HEK293 (cell line): Measurements from ENCODE around the gene NNT.

ENCODE experiments used
- CTCF ChIA-PET: fragments of 350-600 bp; formaldehyde crosslinking; extraction: SDS; loops from one replicate; lab custom pipeline; 2021; ENCODE audit warnings: antibody characterized with exemption; lab: Yijun Ruan, JAX
- POLR2A ChIA-PET: fragments of 300-600 bp; formaldehyde crosslinking; extraction: SDS; loops from one replicate; lab custom pipeline; 2020; ENCODE audit warnings: antibody characterized with exemption, inconsistent platforms; lab: Yijun Ruan, JAX
- H3K27ac ChIP-seq: fragments of 200-500 bp; sonication (Bioruptor generic); 2 replicates; pipeline ENCODE4 v1.5.1; 2014; ENCODE audit warnings: low read depth, low read length, control low read depth, inconsistent platforms; ENCODE audit errors: extremely low read depth
- H3K36me3 ChIP-seq, 2 experiments: fragments of 200-500 bp in 1 of 2; sonication (Bioruptor generic) in 1 of 2; 1 replicate in 1 of 2; 2 replicates in 1 of 2; pipeline ENCODE4 v1.5.1; 2014 to 2017; ENCODE audit warnings: inconsistent platforms in 2 of 2, low read length in 2 of 2; ENCODE audit not compliant: control insufficient read depth in 2 of 2, insufficient read depth in 1 of 2
- H3K4me1 ChIP-seq: fragments of 200-500 bp; sonication (Bioruptor generic); 2 replicates; pipeline ENCODE4 v1.5.1; 2014; ENCODE audit warnings: mild to moderate bottlenecking, low read length, inconsistent platforms; ENCODE audit not compliant: control insufficient read depth, insufficient read depth
- H3K4me3 ChIP-seq: 2 replicates; pipeline ENCODE4 v1.5.1; 2011; ENCODE audit warnings: low read depth, mild to moderate bottlenecking, control low read depth, low read length, moderate library complexity
- H3K9me3 ChIP-seq: fragments of 200-500 bp; sonication (Bioruptor generic); 2 replicates; pipeline ENCODE4 v1.5.1; 2014; ENCODE audit warnings: low read depth, low read length, inconsistent platforms; ENCODE audit not compliant: control insufficient read depth, insufficient read depth
- EGR2 ChIP-seq: fragments of 450-650 bp; formaldehyde crosslinking; IDR thresholded peaks from 2 replicates; pipeline ENCODE4 v1.5.1; 2016; ENCODE audit warnings: low read depth, missing biosample characterization, missing genetic modification characterization
- PRDM6 ChIP-seq: fragments of 450-650 bp; formaldehyde crosslinking; IDR thresholded peaks from 2 replicates; pipeline ENCODE4 v1.5.1; 2017; ENCODE audit warnings: missing biosample characterization, missing genetic modification characterization
- REPIN1 ChIP-seq: fragments of 450-650 bp; formaldehyde crosslinking; IDR thresholded peaks from 2 replicates; pipeline ENCODE4 v1.5.1; 2017; ENCODE audit warnings: missing biosample characterization, missing genetic modification characterization, low read depth
- TSHZ1 ChIP-seq: fragments of 450-650 bp; formaldehyde crosslinking; IDR thresholded peaks from 2 replicates; pipeline ENCODE4 v1.5.1; 2016; ENCODE audit warnings: missing biosample characterization, missing genetic modification characterization, borderline replicate concordance
- ZFP41 ChIP-seq: fragments of 450-650 bp; formaldehyde crosslinking; IDR thresholded peaks from 2 replicates; pipeline ENCODE4 v1.5.1; 2016; ENCODE audit warnings: missing biosample characterization, missing genetic modification characterization, borderline replicate concordance
- ZNF140 ChIP-seq: fragments of 450-650 bp; formaldehyde crosslinking; IDR thresholded peaks from 2 replicates; pipeline ENCODE4 v1.5.1; 2016; ENCODE audit warnings: missing biosample characterization, missing genetic modification characterization
- ZNF157 ChIP-seq: fragments of 450-650 bp; formaldehyde crosslinking; IDR thresholded peaks from 2 replicates; pipeline ENCODE4 v1.5.1; 2016; ENCODE audit warnings: missing biosample characterization, missing genetic modification characterization
- ZNF24 ChIP-seq: fragments of 450-650 bp; formaldehyde crosslinking; IDR thresholded peaks from 2 replicates; pipeline ENCODE4 v1.5.1; 2016; ENCODE audit warnings: missing biosample characterization, missing genetic modification characterization
- ZNF26 ChIP-seq: fragments of 450-650 bp; formaldehyde crosslinking; IDR thresholded peaks from 2 replicates; pipeline ENCODE4 v1.5.1; 2016; ENCODE audit warnings: missing biosample characterization, missing genetic modification characterization
- ZNF354C ChIP-seq: fragments of 450-650 bp; formaldehyde crosslinking; IDR thresholded peaks from 2 replicates; pipeline ENCODE4 v1.5.1; 2016; ENCODE audit warnings: missing biosample characterization, missing genetic modification characterization, low read depth, borderline replicate concordance
- ZNF473 ChIP-seq: fragments of 450-650 bp; formaldehyde crosslinking; IDR thresholded peaks from 2 replicates; pipeline ENCODE4 v1.5.1; 2017; ENCODE audit warnings: missing biosample characterization, missing genetic modification characterization
- ZNF488 ChIP-seq: fragments of 450-650 bp; formaldehyde crosslinking; IDR thresholded peaks from 2 replicates; pipeline ENCODE4 v1.5.1; 2016; ENCODE audit warnings: missing biosample characterization, missing genetic modification characterization
- ZNF501 ChIP-seq: fragments of 450-650 bp; formaldehyde crosslinking; IDR thresholded peaks from 2 replicates; pipeline ENCODE4 v1.5.1; 2016; ENCODE audit warnings: missing biosample characterization, missing genetic modification characterization
- ZNF660 ChIP-seq: fragments of 450-650 bp; IDR thresholded peaks from 2 replicates; pipeline ENCODE4 v1.5.1; 2018; ENCODE audit warnings: missing biosample characterization, mild to moderate bottlenecking, missing genetic modification characterization
- ZNF664 ChIP-seq: fragments of 450-650 bp; formaldehyde crosslinking; IDR thresholded peaks from 2 replicates; pipeline ENCODE4 v1.5.1; 2016; ENCODE audit warnings: missing biosample characterization, missing genetic modification characterization
- ZNF785 ChIP-seq: fragments of 450-650 bp; formaldehyde crosslinking; IDR thresholded peaks from 2 replicates; pipeline ENCODE4 v1.5.1; 2016; ENCODE audit warnings: missing biosample characterization, missing genetic modification characterization

Gene NNT

GRCh38 chr5:43675357-43675756 is 72.4 kb downstream of the NNT start:
- CTCF ChIA-PET, result no interaction called here
- H3K36me3 ChIP-seq, result peaks cover 0 to 17% of the 10 kb centered on the region in 2 experiments; a peak in 2 of 3 replicates

More at GRCh38 chr5:43675357-43675756, 72.4 kb downstream of the NNT start:
- Histone ChIP-seq H3K4me1 (no peaks in the 10 kb centered on the region), H3K4me3 (no peak overlapping the region), H3K9me3 (no peaks in the 10 kb centered on the region), H3K27ac (no peak overlapping the region)
- POLR2A ChIA-PET, result no interaction called here
- TF ChIP-seq PRDM6 (tag by site-specific recombination) (no peak), ZNF140 (tag by site-specific recombination) (no peak), ZNF488 (tag by site-specific recombination) (no peak), TSHZ1 (no peak), ZNF660 (tag by site-specific recombination) (no peak), ZNF664 (tag by site-specific recombination) (no peak), ZNF785 (tag by site-specific recombination) (no peak), ZNF473 (tag by site-specific recombination) (no peak), ZNF26 (tag by site-specific recombination) (no peak), ZNF24 (tag by site-specific recombination) (no peak), REPIN1 (tag by site-specific recombination) (no peak), ZFP41 (tag by site-specific recombination) (no peak), EGR2 (tag by site-specific recombination) (no peak), ZNF354C (tag by site-specific recombination) (no peak), ZNF157 (tag by site-specific recombination) (no peak), ZNF501 (no peak)
